Kasumi-1 (cell line): ENCODE measurements around the gene CALML6.

Experiments
- DNase-seq, 2 experiments: peaks; one replicate each; lab custom pipeline; 2025; lab: John Stamatoyannopoulos, UW

CALML6 gene

DNA sequence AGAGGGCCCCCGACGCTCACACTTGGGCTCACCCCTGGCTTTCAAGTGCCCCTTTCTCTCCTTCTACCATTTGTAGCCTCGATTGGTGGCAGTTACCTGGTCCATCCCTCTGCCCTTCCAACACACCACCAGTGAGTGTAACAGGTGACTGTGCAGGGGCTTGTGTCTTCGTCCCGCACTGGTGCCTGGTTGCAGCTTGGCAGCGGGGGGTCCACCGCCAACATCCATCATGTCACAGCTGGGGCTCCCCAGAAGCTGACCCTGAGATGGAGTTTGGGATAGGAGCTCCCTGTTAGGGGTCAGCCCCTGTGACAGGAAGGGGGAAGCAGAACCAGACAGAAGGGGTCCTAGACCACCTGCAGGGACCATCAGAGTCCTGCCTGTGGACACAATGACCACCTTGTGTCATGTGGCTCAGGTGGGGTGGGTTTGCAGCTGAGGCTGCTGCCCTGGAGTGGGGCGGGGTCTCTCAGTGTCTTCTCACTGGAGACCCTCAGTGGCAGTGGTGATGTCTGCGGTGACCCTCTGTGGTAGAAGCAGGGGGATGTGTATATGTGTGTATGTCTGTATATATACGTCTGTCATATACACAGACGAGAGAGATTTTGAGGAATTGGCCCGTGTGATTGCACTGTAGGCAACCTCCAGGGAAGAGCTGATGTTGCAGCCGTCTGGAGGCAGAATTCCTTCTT lies 3.6 kb upstream of the CALML6 start:
- no peak for DNase-seq

DNA sequence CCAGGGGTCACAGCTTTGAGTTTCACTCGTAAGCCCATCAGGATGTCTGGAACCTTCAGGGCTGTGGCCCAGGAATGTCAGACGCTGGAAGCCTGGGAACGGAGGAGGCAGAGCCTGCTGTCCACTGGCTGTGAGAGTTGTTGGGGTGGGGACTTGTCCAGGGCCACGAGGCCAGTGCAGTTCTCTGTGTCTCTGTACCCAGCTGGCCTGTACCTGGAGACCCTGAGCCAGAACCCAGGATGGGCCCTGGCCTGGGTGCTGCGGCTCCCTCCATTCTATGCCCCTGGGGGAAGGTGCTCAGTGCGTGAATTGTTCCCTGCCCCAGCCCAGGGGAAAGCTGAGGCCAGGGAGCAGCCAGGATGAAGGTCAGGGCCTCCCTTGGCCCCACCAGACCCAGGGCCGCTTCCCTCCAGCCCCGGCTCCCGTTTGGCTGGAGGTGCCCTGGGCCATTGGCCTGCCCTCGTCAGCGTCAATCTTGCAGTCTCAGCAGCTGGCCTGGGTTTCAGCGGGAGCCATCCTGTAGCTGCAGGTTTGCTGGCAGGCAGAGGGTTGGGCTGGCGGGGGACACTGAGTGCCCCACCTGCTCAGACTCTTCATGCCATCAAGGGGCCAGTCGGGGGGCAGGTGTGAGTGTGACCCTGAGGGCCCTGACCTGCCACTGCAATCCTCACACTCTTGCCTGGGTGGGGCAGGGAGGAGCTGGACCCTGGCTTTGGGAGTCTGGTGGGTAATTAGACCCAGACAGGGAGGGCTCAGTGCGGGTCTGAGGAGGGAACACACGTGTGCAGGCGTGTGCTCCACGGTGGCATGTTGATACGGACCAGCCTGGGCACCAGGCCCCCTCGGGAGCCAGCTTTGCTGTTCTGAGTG lies 724 bp upstream of the CALML6 start:
- DNase-seq, result no peak

DNA sequence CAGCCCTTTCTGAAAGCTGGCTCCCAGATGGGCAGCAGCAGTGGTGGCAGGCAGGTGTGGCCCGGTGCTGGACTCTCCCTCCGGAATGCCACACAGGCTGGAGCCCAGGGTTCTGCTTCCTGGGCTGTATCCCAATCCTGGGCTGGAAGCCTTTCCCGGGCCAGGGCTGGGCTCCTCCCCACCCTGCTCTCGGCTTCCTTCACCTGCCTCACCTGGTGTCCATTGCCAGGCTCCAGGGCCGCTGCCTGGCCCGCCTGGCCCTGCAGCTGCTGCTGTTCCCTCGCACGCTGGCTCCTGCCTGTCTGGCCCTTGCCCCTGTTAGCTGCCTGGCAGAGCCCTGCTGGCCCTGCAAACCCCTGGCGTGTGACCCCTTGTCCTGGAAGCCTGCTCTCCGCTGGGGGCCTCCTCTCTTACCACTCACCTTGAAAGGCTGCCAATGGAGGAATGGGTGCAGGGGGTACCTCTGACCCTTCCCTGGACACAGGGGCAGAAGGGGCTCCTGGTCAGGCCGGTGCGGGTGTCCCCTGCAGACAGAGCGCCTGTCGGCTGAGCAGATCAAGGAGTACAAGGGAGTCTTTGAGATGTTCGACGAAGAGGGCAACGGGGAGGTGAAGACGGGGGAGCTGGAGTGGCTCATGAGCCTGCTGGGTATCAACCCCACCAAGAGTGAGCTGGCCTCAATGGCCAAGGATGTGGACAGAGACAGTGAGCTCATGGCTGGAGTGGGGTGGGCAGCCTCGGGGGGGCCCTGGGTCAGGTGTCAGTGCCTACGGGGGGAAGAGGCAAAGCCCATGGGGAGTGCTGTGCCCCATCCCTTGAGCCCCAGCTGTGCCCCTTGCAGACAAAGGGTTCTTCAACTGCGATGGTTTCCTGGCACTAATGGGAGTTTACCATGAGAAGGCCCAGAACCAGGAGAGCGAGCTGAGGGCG lies 1.1 kb downstream of the CALML6 start:
- DNase-seq, result no peak

DNA sequence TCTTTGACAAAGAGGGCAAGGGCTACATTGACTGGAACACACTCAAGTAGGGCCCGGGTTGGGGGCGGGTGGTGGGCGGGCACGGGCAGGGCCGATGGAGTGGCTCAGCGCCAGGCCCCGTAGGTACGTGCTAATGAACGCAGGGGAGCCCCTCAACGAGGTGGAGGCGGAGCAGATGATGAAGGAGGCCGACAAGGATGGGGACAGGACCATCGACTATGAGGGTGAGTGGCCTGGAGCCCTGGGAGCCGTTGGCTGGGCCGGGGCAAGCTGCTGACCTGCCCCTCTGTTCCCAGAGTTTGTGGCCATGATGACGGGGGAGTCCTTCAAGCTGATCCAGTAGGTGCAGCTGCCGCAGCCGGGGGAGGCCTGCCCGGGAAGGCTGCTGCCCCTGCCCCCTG lies 1.8 kb downstream of the CALML6 start:
- DNase-seq, result no peak

DNA sequence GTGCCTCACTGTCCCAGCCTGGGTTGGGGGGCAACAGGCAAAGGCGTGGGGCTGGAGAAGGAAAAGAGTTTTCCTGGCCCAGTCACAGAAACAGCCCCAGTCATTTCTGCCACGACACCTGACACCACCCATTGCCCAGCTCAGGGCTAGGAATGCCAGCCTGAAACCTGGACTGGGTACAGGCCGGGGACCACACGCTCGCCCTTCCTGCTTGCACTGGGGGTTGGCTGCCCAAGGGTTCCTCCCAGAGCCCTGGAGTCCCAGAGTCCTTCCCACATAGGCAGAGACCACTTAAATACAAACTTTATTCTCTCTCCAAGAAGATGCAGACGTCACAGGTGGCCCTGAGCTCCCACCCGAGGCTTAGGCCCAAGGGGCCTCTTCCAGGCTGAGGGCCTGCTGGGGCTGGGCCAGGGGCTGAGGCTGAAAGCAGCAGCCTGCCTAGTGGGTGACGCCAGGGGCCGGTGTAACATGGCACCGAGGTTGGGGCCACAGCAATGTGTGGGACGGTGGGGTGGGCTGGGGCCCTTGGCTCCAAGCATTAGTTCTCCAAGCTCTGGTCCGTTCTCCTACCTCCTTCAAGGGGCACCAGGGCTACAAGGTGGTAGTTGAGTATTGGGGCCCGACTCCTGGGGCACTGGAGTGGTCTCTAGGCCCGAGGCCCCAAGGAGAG lies 2.4 kb downstream of the CALML6 start:
- DNase-seq, result no peak

DNA sequence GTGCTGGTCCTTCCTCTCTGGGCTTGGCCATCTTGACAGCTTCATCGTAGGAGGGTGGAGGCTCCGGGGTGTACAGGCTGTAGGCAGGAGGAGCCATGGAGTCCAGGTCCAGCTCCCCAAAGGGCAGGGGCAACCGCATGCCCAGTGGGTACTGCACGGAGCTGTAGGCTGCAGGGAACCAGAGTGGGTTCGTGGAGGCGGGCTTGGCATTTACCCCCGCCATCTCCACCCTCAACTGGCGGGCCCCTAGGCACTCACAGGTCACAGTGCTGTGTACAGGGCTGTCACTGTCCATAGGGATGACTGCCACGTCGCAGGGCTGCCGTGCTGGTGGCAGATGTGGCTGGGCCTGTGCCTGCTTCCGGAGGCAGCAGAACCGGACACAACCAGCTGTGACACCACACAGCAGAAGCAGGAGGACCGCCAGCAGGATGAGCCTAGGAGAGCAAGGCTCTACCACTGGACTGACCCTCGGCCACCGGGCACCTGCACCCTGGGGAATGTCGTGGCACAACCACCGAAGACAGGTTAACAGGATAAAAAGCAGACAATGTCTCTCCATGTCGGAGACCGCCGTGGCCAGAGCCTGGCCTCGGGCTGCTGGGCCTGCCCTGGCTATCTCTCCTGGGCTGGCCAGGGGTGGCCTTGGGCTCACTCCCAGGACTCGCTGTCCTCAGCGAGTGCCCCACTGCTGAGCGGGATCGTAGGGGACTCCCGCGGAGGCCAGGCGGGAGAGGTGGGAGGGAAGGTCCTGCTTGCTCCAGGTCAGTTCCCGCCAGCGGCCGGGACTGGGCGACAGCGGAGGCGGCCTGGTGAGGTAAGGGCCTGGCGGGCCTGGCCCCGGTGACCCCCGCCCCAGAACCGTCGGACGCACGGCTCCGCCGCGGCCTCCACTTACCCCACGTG lies 3.2 kb downstream of the CALML6 start:
- DNase-seq, result no peak

DNA sequence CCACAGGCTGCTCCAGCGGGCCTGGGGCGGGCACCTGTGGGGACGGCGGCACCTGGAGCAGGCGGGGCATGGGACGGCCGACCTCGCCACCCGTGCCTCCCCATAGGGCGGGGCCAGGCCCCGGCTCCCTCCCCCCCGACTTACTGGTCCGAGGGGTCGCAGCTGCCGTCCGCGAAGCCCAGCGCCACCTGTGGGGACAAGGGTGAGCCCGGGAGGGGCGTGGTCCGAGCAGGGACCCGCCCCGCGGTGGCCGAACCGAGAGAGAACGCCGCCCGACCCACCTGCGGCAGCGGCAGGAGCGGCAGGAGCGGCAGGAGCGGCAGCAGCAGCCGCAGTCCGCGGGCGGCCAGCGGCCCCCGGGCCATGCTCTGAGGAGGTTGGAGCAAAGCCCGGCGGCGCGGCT lies 3.8 kb downstream of the CALML6 start, which contains the start of gene TMEM52:
TMEM52 (minus strand) TSS at position 379 of the 403 bp plus-strand sequence; CDS start at position 365, 14 bp downstream.
- DNase-seq, result no peak

DNA sequence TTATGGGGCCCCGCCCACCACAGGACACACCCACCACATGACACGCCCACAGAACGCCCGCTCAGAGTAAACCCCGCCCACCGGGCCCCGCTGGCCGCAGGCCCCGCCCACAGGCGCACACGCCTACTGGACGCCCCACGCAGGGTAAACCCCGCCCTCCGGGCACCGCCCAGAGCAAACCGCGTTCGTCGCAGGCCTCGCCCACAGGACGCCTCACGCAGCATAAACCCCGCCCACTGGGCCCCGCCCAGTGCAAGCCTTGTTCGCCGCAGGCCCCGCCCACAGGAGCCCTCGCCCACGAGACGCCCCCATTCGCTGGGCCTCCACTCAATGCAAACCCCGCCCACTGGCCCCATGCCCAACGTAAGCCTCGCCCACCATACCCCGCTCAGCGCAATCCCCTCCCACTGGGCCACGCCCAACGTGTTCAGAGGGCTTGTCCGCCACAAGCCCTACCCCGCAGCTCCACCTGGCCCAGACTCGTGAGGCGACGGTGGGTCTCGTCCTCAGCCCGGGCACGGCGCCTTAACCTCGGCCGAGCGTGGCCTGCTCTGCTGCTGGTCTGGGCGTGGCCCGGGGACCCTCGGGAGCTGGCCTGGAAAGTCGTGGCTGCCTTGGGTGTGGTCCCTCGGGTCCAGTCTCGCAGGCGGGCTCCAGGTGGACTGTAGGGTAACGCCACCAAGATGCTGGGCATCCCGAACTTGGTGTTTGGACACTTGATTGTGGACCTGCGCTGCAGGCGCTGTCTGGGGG lies 4.4 kb downstream of the CALML6 start:
- DNase-seq, result peak; percentile 87 to 88

DNA sequence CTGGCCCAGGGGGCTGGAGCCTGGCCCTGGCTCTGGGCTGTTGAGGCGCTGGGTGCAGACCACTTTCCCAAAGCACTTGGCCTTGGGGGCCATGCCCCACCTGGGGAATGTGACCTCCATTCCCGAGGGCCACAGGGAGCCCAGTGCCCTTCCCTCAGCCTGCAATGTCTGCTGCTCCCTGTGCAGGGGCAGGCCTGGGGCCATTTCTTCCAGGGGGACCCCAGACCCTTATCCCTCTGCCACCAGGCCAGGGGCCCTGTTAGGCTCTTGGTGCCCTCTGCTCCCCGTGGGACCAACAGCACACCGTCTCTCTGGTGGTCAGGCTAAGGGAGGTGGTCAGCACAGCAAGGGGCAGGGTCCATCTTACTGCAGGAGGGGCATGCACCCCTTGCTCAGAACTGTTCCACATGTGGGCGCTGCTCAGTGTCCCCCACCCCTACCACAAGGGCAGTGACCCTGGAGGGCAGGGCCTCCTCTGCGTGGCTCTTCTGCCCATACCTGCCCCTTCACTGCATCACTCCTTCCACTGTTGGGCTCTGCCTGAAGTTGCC lies 5.1 kb downstream of the CALML6 start:
- no peak for DNase-seq

DNA sequence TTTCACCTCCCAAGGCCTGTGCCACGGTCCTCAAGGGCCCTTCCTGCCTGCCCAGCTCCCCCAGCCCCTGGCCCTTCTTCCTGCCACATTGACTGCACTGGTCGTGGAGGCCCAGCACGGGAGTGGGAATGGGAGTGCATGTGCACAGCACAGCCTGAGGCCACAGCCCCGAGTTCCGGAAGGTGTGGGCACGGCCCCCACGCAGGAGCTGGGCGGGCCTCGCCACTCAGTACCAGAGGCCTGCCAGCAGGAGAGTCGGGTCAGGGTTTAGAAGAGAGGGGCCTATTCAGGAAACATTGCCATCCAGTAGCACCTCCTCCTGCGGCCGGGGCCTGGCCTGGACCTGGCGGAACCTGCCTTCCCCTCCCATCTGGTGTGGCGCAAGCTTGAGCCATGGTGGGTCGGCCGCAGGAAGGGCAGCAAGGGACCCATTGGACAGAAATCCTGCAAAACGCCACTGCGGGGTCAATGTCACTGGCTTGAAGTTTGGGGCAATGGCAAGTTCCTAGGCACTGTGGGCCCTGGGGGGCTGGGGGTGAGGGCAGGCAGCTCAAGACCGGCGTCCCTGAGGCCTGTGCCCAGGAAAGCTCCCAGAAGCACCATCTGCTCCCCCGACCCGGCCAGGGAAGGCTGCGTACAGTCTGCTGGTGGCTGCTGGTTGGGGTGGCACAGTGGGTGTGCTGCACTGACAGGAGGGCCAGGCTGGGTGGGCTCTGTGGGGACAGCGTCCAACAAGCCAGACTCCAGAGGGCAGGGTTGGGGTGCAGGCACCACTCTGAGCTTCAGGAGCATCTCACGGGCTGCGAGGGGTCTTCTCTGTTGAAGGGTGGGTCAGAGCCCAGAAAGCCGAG lies 5.8 kb downstream of the CALML6 start:
- no peak for DNase-seq

DNA sequence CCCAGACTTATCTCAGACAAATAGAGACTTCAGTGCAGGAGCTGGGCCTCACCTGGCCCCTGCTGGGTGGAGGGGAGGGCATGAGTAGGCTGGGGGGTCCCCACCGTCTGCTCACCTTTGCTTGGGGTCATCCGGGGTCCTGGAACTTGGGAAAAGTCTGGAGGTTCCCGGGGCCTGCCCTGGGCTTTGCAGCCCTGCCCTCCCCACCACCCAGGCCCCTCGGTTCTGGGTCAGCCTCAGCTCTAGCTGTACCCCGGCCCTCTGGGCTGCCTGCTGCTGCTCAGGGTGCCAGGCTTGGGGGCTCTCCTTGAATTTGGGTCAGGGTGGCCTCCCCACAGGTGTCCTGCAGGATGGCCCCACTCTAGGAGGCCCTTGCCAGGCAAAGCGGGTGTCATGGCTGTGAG lies 6.4 kb downstream of the CALML6 start:
- DNase-seq, result no peak

DNA sequence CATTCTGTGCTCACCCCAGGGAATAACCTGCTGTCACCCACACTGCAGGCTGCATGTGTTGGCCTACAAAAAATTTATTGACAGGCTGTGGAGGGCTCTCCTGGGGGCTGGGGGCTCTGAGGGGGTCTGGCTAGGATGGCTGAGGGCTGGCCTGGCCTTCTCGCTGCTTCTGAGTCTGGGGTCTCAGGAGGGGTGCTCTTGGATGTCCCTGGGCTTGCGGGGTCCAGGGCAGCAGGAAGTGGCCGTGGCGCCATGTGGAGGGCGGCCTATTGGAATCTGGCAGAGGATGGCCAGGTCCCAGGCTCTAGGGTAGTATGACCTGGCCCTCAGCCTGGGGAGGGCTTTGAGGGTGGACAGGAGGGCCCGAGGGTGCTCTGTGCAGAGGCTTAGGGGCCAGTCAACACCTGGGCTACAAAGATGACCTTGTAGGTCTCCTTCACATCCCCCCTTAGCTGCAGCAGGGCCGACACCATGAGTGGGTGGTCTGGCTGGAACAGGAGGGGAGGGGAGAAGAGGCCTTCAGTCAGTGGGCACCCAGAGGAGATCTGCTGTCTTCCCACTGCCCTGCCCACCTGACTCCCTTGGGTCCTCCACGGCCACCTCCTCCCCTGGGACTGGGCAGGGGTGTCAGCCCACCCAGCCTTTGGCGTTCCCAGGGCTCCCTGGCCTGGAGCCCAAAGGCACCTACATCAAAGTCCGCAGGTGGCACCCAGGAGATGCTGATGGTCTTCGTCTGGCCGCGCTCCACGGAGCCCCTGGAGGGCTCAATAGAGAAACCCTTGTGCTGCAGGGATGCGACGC lies 7.0 kb downstream of the CALML6 start:
- no peak for DNase-seq

DNA sequence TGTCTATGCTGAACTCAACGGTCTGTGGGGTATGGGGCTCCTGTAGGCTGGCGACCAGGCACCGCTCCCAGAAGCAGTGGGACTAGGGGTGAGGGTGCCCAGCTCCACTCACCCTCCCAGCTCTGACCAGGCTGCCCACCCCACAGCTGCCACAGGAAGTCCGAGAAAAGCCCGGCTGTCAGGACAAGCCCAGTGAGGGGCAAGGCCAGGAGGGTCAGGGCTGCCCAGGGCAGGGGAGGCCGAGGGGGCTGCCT lies 7.6 kb downstream of the CALML6 start:
- DNase-seq, result no peak

DNA sequence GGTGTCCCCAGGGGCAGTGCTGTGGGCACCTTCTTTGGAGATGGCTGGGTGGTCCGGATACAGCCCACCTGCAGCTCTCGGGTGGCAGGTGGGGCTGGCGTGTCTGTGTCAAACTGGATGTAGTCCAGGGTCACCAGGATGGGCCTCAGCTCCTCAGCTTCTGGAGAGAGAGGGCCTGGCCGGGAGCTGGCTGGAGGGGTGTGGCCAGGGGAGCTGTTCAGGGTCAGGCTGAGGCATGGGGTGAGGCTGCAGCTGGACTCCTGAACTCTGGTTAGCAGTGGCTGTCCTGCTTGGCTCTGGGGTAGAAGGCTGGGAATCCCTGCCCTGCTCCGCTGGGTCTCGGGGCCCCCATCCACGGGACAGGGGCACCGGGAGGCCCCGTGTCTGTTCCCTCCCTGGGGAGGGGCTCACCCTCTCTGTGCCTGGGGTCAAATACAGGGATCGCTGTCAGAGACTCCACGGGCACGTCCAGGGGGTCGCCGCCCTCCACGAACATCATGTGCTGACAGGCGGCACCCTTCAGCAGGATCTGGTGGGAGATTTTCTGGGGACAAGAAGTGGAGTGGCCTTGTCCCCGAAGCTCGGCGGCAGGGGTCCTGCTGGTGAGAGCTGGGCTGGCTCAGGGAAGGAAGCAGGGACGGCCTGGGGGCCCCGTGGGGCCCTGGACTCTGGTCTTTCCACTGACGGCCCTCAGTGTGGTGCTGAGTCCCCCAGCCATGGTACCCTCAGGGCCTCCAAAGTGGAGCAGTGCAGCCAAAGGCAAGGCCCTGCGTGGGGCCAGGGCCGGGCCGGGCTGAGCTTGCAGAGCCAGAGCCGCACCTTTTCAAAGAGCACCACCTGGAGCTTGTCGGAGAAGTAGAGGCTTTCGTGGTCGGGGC lies 8.1 kb downstream of the CALML6 start:
- no peak for DNase-seq

DNA sequence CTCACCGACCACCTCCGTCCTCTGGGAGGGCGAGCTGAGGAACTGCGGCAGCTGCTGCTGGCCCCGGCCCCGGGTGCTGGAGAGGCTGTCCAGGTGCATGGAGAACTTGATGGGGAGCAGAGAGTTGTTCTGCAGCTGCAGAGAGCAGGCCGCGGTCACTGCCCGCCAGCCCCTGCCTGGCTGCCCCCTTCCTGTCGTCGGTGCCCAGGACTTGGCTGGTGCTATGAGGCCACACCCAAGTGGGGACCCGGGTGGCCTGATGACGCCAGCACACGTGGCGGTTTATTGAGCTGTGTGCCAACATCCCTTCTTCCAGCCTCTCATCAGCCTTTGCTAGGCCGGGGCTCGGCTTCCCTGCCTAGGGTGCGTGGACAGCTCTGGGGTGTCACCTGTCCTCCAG lies 9.3 kb downstream of the CALML6 start:
- no peak for DNase-seq

DNA sequence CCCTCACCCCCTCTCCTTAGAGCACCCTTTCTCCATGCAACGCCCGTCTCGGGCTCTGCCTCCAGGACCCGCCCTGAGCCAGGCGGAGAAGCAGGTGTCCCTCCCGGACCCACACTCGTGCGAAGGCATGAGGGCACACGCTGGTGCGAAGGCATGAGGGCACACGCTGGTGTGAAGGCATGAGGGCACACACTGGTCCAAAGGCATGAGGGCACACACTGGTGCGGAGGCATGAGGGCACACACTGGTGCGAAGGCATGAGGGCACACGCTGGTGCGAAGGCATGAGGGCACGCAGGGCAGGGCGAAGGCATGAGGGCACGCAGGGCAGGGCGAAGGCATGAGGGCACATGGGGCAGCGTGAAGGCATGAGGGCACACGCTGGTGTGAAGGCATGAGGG lies 9.8 kb downstream of the CALML6 start:
- DNase-seq, result no peak
